ENCODE results near the gene SAFB2. TPM values are rescaled to one million over a fixed set of nuclear protein-coding genes. Genes with fewer than 3 reads are reported as not detected.
A peak's percentile ranks its signal among the peaks of the same experiment; 100 is the strongest.

The SAFB2 gene
- polyA plus RNA-seq, 4 donors = 38.8 to 83.2 (median 79.3) TPM

DNA sequence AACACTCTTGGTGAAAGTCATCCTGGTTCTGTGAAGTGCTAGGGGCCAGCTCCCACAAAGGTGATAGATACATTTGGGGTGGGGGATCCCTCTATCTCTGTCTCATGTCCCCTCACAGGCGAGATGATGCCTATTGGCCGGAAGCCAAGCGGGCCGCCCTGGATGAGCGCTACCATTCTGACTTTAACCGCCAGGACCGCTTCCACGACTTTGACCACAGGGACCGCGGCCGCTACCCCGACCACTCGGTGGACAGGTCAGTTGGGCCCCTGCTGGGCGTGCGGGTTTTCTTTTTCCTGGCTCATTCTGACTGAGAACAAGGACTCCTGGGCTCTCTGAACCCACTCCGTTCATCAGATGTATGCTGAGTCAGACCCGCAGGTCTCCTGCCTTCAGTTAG, 41.3 kb upstream of the SAFB2 start:
- Histone ChIP-seq H3K27me3 (ENCODE audit: control insufficient read depth in 3 of 3, insufficient read depth in 3 of 3, low read length in 3 of 3) (no peaks in the 10 kb centered on the region), H3K4me1 (ENCODE audit: control insufficient read depth in 3 of 3, insufficient read depth in 2 of 3, low read depth in 1 of 3, low read length in 2 of 3) (no peaks in the 10 kb centered on the region), H3K9me3 (ENCODE audit: control insufficient read depth in 2 of 2, insufficient read depth in 1 of 2, low read depth in 1 of 2, low read length in 1 of 2) (no peaks in the 10 kb centered on the region), H3K27ac (ENCODE audit: low read depth in 1 of 3, low read length in 2 of 3) (no peak overlapping the region), H3K36me3 (ENCODE audit: control insufficient read depth in 3 of 3, insufficient read depth in 2 of 3, low read depth in 1 of 3, low read length in 3 of 3) (peaks cover 38 to 93% (median 63%) of the 10 kb centered on the region in 3 donors), H3K4me3 (ENCODE audit: low read depth in 1 of 3, low read length in 3 of 3) (no peak overlapping the region)
- 93 to 96% (median 93%) methylated on average over 17 of the region's 17 CpGs for WGBS, 3 donors
- DNase-seq (no peak), FAIRE-seq (no peak)

DNA sequence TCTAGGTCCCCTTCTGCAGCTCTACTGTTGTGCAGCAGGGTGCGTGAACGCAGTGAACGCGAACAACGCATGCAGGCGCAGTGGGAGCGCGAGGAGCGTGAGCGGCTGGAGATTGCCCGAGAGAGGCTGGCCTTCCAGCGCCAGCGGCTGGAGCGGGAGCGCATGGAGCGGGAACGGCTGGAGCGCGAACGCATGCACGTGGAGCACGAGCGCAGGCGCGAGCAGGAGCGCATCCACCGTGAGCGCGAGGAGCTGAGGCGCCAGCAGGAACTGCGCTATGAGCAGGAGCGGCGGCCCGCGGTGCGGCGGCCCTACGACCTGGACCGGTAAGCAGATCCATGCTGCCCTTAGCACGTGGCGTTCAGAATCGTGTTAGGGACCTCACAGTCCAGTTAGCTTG, 38.9 kb upstream of the SAFB2 start:
- Histone ChIP-seq H3K27me3 (ENCODE audit: control insufficient read depth in 3 of 3, insufficient read depth in 3 of 3, low read length in 3 of 3) (no peaks in the 10 kb centered on the region), H3K9me3 (ENCODE audit: control insufficient read depth in 2 of 2, insufficient read depth in 1 of 2, low read depth in 1 of 2, low read length in 1 of 2) (no peaks in the 10 kb centered on the region), H3K4me1 (ENCODE audit: control insufficient read depth in 3 of 3, insufficient read depth in 2 of 3, low read depth in 1 of 3, low read length in 2 of 3) (no peaks in the 10 kb centered on the region), H3K36me3 (ENCODE audit: control insufficient read depth in 3 of 3, insufficient read depth in 2 of 3, low read depth in 1 of 3, low read length in 3 of 3) (peaks cover 32 to 92% (median 61%) of the 10 kb centered on the region in 3 donors), H3K4me3 (ENCODE audit: low read depth in 1 of 3, low read length in 3 of 3) (no peak overlapping the region), H3K27ac (ENCODE audit: low read depth in 1 of 3, low read length in 2 of 3) (no peak overlapping the region)
- 98 to 99% (median 99%) methylated on average over 42 of the region's 42 CpGs for WGBS, 3 donors
- no peak for DNase-seq
- FAIRE-seq = no peak

DNA sequence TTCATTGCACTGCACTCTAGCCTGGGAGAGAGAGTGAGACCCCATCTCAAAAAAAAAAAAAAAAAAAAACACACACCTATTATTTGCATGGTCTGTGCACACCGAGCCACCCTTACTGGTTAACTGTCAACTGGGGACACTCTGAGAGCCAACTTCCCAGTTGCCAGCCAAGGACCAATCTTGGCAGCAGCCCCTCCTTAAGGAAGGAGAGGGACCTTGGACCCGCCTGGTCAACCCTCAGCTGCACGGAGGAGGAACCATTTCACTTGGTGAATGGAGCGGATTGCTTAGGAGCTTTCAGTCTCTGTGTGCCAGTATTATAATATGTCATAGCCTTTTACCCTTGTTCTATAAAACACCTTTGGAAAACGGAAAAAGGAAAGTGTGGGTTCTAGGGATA, 32.8 kb upstream of the SAFB2 start:
- DNase-seq = peak; percentile 36 to 83
- no peak overlapping the region for H3K4me3 ChIP-seq (ENCODE audit: low read depth in 1 of 3, low read length in 3 of 3)
- 17 to 60% (median 40%) methylated on average over 5 of the region's 5 CpGs for WGBS, 3 donors
- H3K9me3 ChIP-seq (ENCODE audit: control insufficient read depth in 2 of 2, insufficient read depth in 1 of 2, low read depth in 1 of 2, low read length in 1 of 2) = no peaks in the 10 kb centered on the region
- no peak overlapping the region for H3K27ac ChIP-seq (ENCODE audit: low read depth in 1 of 3, low read length in 2 of 3)
- H3K27me3 ChIP-seq (ENCODE audit: control insufficient read depth in 3 of 3, insufficient read depth in 3 of 3, low read length in 3 of 3) = no peaks in the 10 kb centered on the region
- FAIRE-seq = no peak
- H3K36me3 ChIP-seq (ENCODE audit: control insufficient read depth in 3 of 3, insufficient read depth in 2 of 3, low read depth in 1 of 3, low read length in 3 of 3) = peaks cover 28 to 88% (median 42%) of the 10 kb centered on the region in 3 donors
- H3K4me1 ChIP-seq (ENCODE audit: control insufficient read depth in 3 of 3, insufficient read depth in 2 of 3, low read depth in 1 of 3, low read length in 2 of 3) = no peaks in the 10 kb centered on the region

- peaks cover 28 to 90% (median 37%) of the 10 kb centered on the region in 3 donors for H3K36me3 ChIP-seq (ENCODE audit: control insufficient read depth in 3 of 3, insufficient read depth in 2 of 3, low read depth in 1 of 3, low read length in 3 of 3)
- H3K4me3 ChIP-seq (ENCODE audit: low read depth in 1 of 3, low read length in 3 of 3) = no peak overlapping the region
- no peak for FAIRE-seq
- no peak for DNase-seq
- no peak overlapping the region for H3K27ac ChIP-seq (ENCODE audit: low read depth in 1 of 3, low read length in 2 of 3)
- H3K4me1 ChIP-seq (ENCODE audit: control insufficient read depth in 3 of 3, insufficient read depth in 2 of 3, low read depth in 1 of 3, low read length in 2 of 3) = no peaks in the 10 kb centered on the region
- H3K9me3 ChIP-seq (ENCODE audit: control insufficient read depth in 2 of 2, insufficient read depth in 1 of 2, low read depth in 1 of 2, low read length in 1 of 2) = no peaks in the 10 kb centered on the region
- WGBS, 3 donors = 81 to 91% (median 88%) methylated on average over 5 of the region's 5 CpGs
- no peaks in the 10 kb centered on the region for H3K27me3 ChIP-seq (ENCODE audit: control insufficient read depth in 3 of 3, insufficient read depth in 3 of 3, low read length in 3 of 3)
Measured at GRCh38 chr19:5654931-5655330, 32.4 kb upstream of the SAFB2 start.

GRCh38 chr19:5652261-5652660, 29.7 kb upstream of the SAFB2 start:
- WGBS, 3 donors = 92 to 96% (median 93%) methylated on average over 10 of the region's 10 CpGs
- Histone ChIP-seq H3K4me3 (ENCODE audit: low read depth in 1 of 3, low read length in 3 of 3) (no peak overlapping the region), H3K36me3 (ENCODE audit: control insufficient read depth in 3 of 3, insufficient read depth in 2 of 3, low read depth in 1 of 3, low read length in 3 of 3) (peaks cover 28 to 73% (median 38%) of the 10 kb centered on the region in 3 donors), H3K27me3 (ENCODE audit: control insufficient read depth in 3 of 3, insufficient read depth in 3 of 3, low read length in 3 of 3) (no peaks in the 10 kb centered on the region), H3K4me1 (ENCODE audit: control insufficient read depth in 3 of 3, insufficient read depth in 2 of 3, low read depth in 1 of 3, low read length in 2 of 3) (no peaks in the 10 kb centered on the region), H3K9me3 (ENCODE audit: control insufficient read depth in 2 of 2, insufficient read depth in 1 of 2, low read depth in 1 of 2, low read length in 1 of 2) (no peaks in the 10 kb centered on the region), H3K27ac (ENCODE audit: low read depth in 1 of 3, low read length in 2 of 3) (no peak overlapping the region)
- DNase-seq = no peak
- no peak for FAIRE-seq

GRCh38 chr19:5651361-5651760, 28.8 kb upstream of the SAFB2 start:
- DNase-seq (no peak), FAIRE-seq (no peak)
- H3K9me3 ChIP-seq (ENCODE audit: control insufficient read depth in 2 of 2, insufficient read depth in 1 of 2, low read depth in 1 of 2, low read length in 1 of 2) = no peaks in the 10 kb centered on the region
- H3K4me3 ChIP-seq (ENCODE audit: low read depth in 1 of 3, low read length in 3 of 3) = no peak overlapping the region
- no peaks in the 10 kb centered on the region for H3K4me1 ChIP-seq (ENCODE audit: control insufficient read depth in 3 of 3, insufficient read depth in 2 of 3, low read depth in 1 of 3, low read length in 2 of 3)
- H3K27me3 ChIP-seq (ENCODE audit: control insufficient read depth in 3 of 3, insufficient read depth in 3 of 3, low read length in 3 of 3) = no peaks in the 10 kb centered on the region
- H3K36me3 ChIP-seq (ENCODE audit: control insufficient read depth in 3 of 3, insufficient read depth in 2 of 3, low read depth in 1 of 3, low read length in 3 of 3) = peaks cover 27 to 72% (median 39%) of the 10 kb centered on the region in 3 donors
- H3K27ac ChIP-seq (ENCODE audit: low read depth in 1 of 3, low read length in 2 of 3) = no peak overlapping the region
- 92 to 97% (median 96%) methylated on average over 5 of the region's 5 CpGs for WGBS, 3 donors

DNA sequence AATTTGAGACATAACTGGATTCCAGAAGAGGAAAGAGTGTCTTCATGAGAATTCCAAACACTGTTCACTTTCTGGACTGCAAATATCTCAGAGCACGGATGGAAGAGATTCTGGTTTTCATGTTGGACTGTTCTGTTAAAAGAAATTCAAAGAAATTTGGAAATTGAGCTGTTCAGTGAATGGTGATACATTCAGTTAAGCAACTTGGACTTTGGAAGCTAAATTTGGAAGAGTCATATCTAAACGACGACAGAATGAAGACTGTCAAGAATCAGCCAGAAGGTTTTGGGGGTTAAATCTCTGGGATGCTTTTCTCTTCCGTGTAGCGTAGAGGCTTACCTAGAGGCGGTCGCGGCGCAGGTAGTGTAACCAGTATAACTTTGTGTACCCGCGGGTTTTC, 25.9 kb upstream of the SAFB2 start:
- no peak for FAIRE-seq
- DNase-seq = no peak
- H3K27ac ChIP-seq (ENCODE audit: low read depth in 1 of 3, low read length in 2 of 3) = no peak overlapping the region
- peaks cover 24 to 65% (median 40%) of the 10 kb centered on the region in 3 donors for H3K36me3 ChIP-seq (ENCODE audit: control insufficient read depth in 3 of 3, insufficient read depth in 2 of 3, low read depth in 1 of 3, low read length in 3 of 3)
- no peaks in the 10 kb centered on the region for H3K27me3 ChIP-seq (ENCODE audit: control insufficient read depth in 3 of 3, insufficient read depth in 3 of 3, low read length in 3 of 3)
- H3K9me3 ChIP-seq (ENCODE audit: control insufficient read depth in 2 of 2, insufficient read depth in 1 of 2, low read depth in 1 of 2, low read length in 1 of 2) = no peaks in the 10 kb centered on the region
- no peak overlapping the region for H3K4me3 ChIP-seq (ENCODE audit: low read depth in 1 of 3, low read length in 3 of 3)
- 89% methylated on average over 9 to 10 of the region's 11 CpGs for WGBS, 3 donors
- H3K4me1 ChIP-seq (ENCODE audit: control insufficient read depth in 3 of 3, insufficient read depth in 2 of 3, low read depth in 1 of 3, low read length in 2 of 3) = no peaks in the 10 kb centered on the region

- Histone ChIP-seq H3K9me3 (ENCODE audit: control insufficient read depth in 2 of 2, insufficient read depth in 1 of 2, low read depth in 1 of 2, low read length in 1 of 2) (no peaks in the 10 kb centered on the region), H3K27me3 (ENCODE audit: control insufficient read depth in 3 of 3, insufficient read depth in 3 of 3, low read length in 3 of 3) (no peaks in the 10 kb centered on the region), H3K4me3 (ENCODE audit: low read depth in 1 of 3, low read length in 3 of 3) (no peak overlapping the region), H3K27ac (ENCODE audit: low read depth in 1 of 3, low read length in 2 of 3) (no peak overlapping the region), H3K4me1 (ENCODE audit: control insufficient read depth in 3 of 3, insufficient read depth in 2 of 3, low read depth in 1 of 3, low read length in 2 of 3) (no peaks in the 10 kb centered on the region), H3K36me3 (ENCODE audit: control insufficient read depth in 3 of 3, insufficient read depth in 2 of 3, low read depth in 1 of 3, low read length in 3 of 3) (peaks cover 23 to 61% (median 37%) of the 10 kb centered on the region in 3 donors)
- FAIRE-seq = no peak
- no peak for DNase-seq
- WGBS, 3 donors = 85 to 92% (median 88%) methylated on average over 4 of the region's 4 CpGs
Measured at GRCh38 chr19:5646703-5647102, 24.1 kb upstream of the SAFB2 start.

GRCh38 chr19:5645409-5645808, 22.8 kb upstream of the SAFB2 start:
- Histone ChIP-seq H3K9me3 (ENCODE audit: control insufficient read depth in 2 of 2, insufficient read depth in 1 of 2, low read depth in 1 of 2, low read length in 1 of 2) (no peaks in the 10 kb centered on the region), H3K4me3 (ENCODE audit: low read depth in 1 of 3, low read length in 3 of 3) (no peak overlapping the region), H3K4me1 (ENCODE audit: control insufficient read depth in 3 of 3, insufficient read depth in 2 of 3, low read depth in 1 of 3, low read length in 2 of 3) (no peaks in the 10 kb centered on the region), H3K36me3 (ENCODE audit: control insufficient read depth in 3 of 3, insufficient read depth in 2 of 3, low read depth in 1 of 3, low read length in 3 of 3) (peaks cover 19 to 56% (median 35%) of the 10 kb centered on the region in 3 donors), H3K27ac (ENCODE audit: low read depth in 1 of 3, low read length in 2 of 3) (no peak overlapping the region), H3K27me3 (ENCODE audit: control insufficient read depth in 3 of 3, insufficient read depth in 3 of 3, low read length in 3 of 3) (no peaks in the 10 kb centered on the region)
- DNase-seq = no peak
- WGBS, 3 donors = 84 to 91% (median 88%) methylated on average over 5 of the region's 5 CpGs
- FAIRE-seq = no peak

Data from small intestine (tissue), 7 donors.